Kidney capillary endothelial cell (primary cell): ENCODE measurements around the gene EPC2.
A peak's percentile ranks its signal among the peaks of the same experiment; 100 is the strongest.
"Not testable (repeated sequence)": the region's sequence is repeated elsewhere in the genome, so short reads cannot be mapped to it uniquely, and the experiment has no call there.

ENCODE experiments used
- DNase-seq: peaks from one replicate; pipeline ENCODE4 v3.0.0-alpha.2; 2018; ENCODE audit warnings: low spot score

EPC2 gene

DNA sequence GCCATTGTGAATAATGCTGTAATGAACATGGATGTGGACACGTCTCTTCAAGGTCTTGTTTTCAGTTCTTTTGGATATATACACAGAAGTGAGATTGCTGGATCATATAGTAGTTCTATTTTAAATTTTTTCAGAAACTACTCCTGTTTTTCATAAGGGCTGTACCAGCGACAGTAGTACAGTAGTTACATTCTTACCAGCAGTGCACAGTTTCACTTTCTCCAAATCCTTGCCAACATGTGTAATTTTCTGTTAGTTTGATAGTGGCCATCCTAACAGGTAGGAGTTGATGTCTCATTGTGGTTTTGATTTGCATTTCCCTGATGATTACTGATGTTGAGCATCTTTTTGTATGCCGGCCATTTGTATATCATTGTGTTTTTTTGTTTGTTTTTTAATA lies 81.7 kb downstream of the EPC2 start:
- DNase-seq = no peak

DNA sequence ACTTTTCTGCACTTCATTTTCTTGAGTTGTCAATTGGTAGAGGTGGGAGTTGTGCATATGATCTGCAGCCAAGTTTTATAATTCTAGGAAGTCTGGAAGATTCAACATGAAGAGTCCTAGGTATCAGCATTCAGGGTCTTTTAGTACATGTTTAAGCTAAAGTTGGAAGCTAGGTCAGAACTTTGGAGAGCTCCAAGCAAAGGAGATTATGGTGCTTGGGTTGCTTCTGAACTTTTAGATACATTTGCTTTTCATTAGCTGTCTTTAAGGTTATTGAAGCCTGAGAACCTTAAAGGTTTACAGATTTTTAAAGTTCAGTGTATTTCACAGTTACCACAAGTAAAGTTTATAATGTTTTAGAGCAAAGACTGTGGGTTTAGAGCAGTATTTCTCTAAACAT lies 85.5 kb downstream of the EPC2 start:
- DNase-seq = no peak

DNA sequence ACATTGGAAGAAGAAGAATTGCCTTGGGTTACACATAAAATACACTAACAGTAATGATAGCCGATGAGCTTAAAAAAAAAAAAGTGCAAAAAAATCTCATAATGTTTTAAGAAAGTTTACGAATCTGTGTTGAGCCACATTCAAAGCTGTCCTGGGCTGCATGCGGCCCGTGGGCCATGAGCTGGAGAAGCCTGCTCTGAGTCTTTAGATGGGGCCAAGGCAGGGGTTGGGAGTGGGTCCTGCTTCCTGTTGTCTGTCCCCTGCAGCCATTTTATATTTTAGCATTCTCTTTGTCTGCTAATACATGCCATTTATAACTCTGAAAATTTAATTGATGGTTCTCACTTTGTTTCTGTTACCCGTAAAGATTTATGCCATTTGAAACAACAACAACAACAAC lies 93.2 kb downstream of the EPC2 start:
- DNase-seq = no peak

DNA sequence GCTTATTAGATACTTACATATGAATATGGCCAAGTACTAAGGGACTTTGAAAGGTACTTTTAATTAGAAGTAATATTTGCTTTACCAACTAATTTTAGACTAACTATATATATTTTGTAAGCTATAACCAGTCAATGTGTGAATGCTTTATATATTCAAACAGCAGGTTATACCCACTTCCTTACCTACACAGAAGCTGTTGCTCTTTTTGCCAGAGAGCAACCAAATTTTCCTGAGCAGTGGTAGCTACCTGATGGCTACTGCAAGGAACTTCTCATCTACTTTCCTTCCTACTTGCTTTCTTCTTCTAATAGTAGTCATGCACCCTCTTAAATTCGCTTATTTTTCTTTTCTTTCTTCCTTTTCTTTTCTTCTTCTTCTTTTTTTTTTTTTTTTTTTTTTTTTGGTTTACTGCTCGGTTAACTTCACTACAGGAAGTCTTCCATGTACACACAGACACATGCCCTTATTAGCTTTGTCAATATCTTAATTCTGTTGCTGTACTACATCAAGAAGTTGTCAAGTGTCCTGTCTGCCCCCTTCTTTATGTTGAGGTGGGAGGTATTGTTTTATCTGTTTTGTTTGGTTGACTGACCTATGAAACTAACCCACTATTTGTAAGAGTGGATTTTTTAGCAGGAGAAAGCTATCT lies 95.0 kb downstream of the EPC2 start:
- DNase-seq = no peak

DNA sequence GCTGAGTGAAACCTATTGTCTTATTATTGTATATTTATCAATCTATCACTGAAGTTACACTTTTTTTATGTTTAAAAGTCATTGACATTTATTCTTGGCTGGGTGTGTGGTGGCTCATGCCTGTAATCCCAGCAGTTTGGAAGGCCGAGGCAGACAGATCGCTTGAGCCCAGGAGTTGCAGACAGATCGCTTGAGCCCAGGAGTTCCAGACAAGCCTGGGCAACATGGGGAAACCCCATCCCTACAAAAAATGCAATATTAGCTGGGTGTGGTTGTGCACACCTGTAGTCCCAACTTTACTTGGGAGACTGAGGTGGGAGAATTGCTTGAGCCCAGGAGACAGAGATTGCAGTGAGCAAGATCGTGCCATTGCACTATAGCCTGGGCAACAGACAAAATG lies 97.8 kb downstream of the EPC2 start:
- no peak for DNase-seq

DNA sequence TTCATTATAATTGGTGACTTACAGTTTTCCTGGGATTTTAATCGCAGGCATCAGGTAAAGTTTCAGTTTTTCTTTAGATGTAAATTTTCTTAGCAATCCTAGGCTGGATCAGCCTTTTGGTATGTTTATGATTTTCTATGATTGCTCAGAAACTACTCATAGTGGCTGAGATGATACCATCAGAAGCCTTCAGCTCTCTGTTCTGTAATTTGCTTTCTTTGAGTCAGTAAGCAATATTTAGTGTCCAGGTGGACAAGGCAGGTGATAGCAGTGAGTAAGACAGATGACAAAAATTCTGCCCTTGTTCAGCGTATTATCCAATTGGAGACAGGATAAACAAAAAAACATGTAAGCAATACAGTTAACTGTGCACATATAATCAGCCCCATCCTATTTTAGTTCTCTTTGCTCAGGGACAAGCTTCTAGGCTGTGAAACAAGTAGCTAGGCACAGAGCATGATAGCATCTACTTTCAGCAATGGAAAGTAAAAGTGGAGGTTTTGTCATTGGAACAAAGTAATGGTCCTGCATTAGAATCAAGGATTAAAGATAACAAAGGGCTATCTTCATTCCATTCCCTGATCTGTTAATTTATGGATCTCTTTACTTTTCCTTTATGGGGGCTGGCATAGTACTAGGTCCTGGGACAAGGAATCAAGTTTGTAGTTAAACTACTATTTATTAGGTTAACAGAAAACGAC lies 100.8 kb downstream of the EPC2 start:
- no peak for DNase-seq

DNA sequence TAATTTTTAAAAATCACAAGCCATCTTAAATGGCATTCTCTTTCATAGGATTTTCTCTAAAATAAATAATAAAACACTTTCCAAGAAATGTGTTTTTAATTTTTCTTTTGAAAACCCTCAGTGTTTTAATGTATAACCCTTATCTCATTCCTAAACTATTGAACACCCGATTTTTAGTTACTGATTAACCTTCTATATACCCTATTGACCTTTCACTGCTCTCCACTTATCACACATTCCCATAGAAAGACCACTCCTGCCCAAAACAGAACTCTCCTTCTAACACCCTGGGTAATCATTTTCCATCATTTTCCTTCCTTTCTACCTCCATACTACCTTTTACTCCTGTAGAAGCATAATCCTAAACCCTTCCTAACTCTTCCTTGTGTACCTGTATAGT lies 102.4 kb downstream of the EPC2 start:
- DNase-seq = no peak

DNA sequence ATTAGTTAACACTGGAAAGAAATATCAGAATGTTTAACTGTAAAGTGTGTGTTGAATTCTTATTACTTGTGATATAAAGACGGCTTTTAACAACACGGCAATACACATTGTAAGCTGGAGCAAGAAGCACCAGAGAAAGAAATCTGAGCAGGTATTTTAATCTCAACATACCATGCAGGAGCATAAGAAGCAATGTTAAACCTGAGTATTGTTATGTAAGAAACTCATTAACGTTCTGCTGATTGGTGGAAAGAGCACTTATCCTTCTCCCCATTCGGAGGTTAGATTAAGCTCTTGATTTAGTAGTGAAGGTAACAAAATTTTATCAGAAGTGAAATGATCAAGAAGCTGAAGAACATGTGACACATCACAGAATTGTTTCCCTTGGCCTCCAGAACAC lies 107.4 kb downstream of the EPC2 start:
- DNase-seq = no peak

DNA sequence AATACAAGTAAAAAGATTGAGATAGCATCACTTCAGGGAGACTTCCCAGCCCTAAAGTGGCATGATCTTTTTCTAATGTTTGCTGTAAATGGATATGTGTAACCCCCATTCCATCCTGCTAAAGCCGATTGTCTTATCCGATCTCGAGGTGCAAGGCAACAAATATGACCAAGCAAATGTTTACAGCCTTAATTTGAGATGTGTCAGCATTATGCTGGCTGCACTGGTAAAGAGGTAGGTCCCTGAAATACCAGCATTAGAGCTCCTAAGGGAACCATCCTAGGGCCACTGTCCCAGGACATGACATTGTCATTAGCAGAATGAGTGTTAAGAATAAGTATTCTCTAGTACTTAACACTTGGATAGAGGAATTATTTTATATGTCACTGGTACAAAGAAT lies 108.4 kb downstream of the EPC2 start:
- DNase-seq = no peak

DNA sequence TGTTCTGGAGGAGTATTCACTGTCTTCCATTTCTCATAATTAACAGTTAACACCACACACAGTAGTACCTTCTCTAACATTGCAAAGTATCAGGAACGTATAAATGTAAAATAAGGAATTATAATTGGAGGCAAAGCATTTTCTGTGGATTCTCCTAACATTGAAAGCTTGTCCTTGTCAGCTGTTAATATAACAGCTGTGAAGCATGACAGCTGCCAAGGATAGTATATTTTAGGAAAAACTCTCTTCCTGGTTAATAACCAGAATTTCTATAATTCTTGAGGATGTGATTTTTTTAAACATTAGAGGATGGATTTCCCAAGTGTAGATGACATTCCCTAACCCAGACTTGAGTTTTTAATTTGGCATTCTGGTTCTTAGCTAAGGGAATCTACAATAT lies 110.3 kb downstream of the EPC2 start:
- DNase-seq = no peak

DNA sequence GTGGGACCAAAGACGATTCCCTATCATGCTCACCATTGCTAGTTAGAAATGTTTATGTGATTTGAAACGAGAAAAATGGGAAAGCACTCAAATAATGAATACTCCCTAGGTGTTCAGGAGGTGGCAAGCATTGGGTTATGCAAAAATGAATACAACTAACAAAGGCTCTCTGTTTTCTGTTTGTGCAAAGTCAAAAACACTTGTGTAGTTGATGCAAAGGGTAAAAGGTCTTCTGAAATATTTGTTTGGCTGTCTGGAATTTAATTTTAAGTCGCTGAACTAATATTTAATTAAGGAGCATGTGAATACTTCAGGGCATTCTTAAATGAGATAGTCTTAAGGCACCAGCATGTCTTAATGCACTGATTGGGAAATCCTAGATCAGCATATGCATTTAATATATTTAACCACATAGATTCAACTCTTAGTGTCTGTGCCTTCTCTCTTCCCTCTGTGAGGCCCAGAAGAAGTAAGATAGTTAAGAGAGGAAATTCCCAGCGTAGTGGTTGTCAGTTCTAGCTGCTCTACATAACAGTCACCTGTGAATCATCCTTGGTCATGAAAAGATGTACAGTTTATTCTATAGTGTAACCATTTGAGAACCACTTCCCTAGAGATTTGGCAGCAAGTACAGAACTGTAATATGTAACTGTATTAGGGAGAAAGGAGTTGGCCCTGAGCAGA lies 111.9 kb downstream of the EPC2 start:
- peak; percentile 17 for DNase-seq

DNA sequence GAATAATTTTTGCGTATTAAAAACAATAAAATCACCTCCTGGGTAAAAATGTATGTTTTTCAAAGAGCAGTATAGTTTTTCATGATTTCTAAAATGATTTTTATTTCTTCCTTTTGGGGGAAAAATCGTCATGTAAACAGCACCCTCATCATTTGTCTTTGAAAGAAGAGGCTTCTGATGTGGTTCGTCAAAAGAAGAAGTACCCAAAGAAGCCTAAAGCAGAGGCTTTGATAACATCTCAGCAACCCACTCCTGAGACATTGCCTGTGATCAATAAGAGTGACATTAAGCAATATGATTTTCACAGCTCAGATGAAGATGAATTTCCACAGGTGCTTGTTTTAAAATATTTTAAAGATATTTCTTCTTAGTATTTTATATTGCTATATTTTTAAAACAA lies 120.3 kb downstream of the EPC2 start:
- DNase-seq = no peak

DNA sequence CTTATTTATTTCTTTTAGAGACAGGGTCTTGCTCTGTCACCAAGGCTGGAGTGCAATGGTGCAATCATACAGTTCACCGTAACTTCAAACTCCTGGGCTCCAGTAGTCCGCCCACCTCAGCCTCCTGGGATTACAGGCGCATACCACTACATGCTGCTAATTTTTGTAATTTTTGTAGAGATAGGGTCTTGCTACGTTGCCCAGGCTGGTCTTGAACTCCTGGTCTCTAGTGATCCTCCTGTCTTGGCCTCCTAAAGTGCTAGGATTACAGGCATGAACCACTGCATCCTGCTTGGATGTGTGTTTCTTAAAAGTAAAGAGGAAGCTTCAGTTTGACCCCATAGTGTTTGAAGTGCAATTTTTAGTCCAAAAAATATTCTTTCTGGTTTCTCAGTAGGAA lies 125.5 kb downstream of the EPC2 start:
- no peak for DNase-seq

DNA sequence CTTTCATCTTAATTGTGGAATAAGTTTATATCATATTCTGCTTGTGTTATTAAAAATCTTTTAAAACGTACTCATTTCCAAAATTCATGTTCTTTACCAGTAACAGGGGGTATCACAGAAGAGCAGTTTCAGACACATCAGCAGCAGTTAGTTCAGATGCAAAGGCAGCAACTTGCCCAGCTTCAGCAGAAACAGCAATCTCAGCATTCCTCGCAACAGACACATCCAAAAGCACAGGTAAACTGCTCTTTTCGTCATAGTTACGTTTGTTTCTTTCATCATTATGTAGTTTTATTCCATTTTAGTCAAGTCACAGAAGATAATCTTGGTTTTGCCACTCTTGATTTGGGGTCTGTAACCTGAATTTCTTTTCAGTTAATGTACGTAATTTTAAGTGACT lies 137.0 kb downstream of the EPC2 start:
- no peak for DNase-seq

DNA sequence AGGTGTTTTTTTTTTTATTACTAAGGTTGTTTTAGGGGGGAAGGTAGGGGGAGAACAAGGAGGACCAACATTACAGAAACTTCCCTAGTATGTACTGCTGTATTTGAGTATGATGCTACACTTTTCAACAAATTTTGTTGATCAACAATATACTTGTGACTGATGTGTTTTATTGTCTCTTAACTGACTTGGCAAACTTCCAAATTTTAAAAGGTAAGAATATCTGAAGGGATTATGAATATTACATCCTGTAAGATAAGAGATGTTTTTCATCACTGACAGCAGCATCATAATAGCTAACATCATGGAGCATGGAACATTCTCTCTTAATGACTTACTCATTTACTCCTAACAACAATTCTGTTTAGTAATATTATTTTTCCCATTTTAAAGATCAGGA lies 144.5 kb downstream of the EPC2 start:
- DNase-seq = no peak

DNA sequence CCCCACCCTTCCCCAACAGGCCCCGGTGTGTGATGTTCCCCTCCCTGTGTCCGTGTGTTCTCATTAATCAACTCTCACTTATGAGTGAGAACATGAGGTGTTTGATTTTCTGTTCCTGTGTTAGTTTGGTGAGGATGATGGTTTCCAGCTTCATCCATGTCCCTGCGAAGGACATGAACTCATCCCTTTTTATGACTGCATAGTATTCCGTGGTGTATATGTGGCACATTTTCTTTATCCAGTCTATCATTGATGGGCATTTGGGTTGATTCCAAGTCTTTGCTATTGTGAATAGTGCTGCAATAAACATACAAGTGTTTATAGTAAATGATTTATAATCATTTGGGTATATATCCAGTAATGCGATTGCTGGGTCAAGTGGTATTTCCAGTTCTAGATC lies 145.6 kb downstream of the EPC2 start:
- DNase-seq = not testable (repeated sequence)

DNA sequence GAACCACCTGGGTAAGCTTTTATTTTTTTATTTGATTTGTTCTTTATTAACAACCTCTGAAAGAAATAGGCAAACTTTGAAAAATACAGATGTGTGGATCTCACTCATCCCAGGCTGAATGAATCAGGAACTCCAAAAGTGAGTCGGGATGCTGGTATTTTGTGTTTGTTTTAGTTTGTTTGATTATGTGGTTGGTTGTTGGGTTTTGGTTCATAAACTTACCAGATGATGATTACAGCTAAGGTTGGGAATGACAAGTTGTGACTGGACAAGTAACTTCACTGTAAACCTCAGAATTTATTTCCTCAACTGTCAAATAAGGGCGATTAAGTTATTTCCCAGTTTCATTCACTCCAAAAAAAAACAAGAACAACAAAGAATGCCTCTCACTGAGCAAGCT lies 150.0 kb downstream of the EPC2 start:
- no peak for DNase-seq

DNA sequence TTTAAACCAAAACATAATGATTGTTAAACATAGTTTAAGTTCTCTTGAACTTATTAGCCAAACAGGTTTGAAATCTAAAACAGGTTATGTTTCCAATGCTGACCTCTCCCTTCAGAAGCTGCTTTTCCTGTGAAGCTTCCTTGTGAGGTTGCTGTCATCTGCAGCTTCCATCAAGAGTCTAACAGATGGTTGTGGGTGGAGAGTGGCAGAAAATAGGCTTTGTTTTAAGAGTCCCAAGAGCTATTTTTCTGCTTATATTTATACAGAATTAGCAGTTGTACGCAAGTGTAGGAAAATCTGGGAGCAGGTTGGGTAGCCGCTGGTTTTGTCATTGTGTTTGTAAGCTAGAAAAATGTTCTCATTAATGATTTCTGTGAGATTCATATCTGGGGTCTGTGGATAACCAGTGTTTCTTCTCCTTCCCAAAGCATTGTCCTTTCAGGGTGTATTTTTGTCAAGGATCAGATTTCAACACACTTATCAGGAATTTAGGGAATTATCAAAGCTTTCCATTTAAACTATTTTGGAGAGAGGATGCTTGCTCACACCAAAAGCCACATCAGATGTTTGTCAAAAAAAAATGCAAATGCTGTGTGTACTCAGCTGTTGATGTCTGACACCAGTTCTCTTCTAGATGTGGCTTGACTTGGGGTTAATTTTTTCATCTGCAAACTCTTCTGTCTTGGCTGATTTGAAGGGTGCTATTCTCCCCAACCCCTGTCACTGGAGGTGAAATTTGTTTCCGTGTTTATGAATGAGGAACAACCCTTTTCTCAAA lies 152.4 kb downstream of the EPC2 start:
- DNase-seq = no peak

DNA sequence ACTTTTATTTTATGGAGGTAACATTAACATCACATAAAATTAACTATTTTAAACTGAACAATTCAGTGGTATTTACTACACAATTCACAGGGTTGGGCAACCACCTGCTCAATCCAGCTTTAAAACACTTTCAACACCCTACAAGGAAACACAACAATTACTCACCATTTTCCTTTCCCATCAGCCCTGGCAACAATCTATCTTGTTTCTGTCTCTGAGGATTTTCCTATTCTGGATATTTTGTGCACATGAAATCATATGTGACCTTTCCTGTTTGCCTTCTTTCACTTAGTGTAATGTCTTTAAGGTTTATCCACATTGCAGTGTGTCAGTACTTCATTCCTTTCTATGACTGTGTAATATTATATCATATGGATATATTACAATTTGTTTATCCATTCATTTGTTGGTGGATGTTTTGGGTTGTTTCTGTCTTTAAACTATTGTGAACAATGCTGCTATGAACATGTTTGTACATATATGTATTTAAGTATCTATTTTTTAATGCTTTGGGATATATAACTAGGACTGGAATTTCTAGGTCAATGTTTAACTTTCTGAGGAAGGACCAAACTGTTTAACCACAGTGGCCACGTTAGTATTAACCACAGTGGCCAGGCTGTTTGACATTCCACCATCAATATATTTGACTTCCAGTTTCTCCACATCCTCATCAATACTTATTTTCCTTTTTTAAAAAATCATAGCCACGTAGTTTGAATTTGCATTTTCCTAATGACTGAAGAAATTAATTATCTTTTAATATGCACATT lies 158.1 kb downstream of the EPC2 start:
- DNase-seq = no peak

DNA sequence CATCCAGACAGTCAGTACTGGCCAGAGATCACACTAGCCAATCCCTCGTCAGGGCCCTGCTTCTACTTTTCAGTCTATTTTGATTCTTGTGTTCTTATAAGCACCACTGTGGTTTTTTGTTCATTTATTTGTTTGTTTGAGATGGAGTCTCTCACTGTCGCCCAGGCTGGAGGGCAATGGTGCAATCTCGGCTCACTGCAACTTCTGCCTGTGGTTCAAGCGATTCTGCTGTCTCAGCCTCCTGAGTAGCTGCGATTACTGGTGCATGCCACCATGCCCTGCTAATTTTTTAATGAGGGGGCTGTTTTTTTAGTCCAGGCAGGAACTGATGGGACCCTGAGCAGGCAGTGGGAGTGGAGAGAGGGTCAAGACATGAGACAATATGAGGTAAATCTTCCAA lies 165.5 kb downstream of the EPC2 start:
- DNase-seq = no peak

DNA sequence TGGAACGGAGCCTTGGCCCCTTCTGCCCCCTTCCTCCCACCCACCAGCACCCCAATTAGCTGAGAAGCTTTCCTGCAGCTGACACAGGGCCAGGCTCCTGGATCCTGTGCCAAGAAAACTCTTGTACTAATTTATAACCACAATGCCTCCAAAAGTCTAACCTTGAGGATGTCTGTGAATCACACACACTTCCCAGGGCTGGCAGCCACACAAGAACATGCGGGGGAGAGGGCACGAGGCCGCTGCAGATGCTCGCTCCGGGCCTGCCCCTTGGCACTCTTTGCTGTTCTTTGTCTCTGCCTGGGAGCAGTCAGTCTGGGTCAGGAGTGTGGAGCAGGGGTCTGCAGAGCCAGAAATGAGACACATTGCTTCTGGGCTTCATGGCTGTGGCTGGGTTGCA lies 167.8 kb downstream of the EPC2 start:
- no peak for DNase-seq

DNA sequence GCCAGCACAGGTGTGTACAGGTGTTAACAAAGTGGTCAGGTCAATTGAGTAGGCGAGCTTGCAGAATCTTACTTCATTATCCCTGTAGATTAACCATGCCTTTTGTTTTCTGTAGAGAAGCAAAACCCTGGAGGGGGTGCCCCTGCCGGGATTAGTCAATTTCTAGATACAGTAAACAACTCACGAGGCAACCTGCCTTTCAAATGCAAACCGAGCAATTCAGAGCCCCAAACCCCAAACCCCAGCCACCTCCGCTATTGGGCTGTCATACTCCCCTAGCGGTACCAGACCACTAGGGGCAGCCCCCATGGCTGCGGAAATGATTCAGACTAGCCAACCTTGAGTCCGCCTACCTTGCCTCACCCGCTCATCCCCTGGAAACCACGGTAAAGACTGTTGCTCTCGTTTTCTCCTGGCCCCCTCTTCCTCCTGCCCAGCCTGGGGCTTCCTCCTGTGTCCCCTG lies 169.1 kb downstream of the EPC2 start:
- DNase-seq = no peak
